Fibroblast of pulmonary artery (primary cell): Measurements from ENCODE around the gene LOXL1.
A peak's percentile ranks its signal among the peaks of the same experiment; 100 is the strongest.
"Not testable (repeated sequence)": the region's sequence is repeated elsewhere in the genome, so short reads cannot be mapped to it uniquely, and the experiment has no call there.

ENCODE experiments used
- DNase-seq: peaks from one replicate; pipeline ENCODE4 v3.0.0-alpha.2; 2010; ENCODE audit warnings: low read depth
- H3K4me3 ChIP-seq: replicated peaks from 2 replicates; pipeline ENCODE4 v1.5.1; 2011; ENCODE audit warnings: low read depth, mild to moderate bottlenecking, control low read depth, low read length, moderate library complexity
- TF ChIP-seq, protein P1 (sequence below): IDR thresholded peaks from 2 replicates; pipeline ENCODE4 v1.5.1; 2011; ENCODE audit warnings: mild to moderate bottlenecking, control low read depth, low read length, inconsistent platforms; ENCODE audit errors: missing control alignments

Gene LOXL1

DNA sequence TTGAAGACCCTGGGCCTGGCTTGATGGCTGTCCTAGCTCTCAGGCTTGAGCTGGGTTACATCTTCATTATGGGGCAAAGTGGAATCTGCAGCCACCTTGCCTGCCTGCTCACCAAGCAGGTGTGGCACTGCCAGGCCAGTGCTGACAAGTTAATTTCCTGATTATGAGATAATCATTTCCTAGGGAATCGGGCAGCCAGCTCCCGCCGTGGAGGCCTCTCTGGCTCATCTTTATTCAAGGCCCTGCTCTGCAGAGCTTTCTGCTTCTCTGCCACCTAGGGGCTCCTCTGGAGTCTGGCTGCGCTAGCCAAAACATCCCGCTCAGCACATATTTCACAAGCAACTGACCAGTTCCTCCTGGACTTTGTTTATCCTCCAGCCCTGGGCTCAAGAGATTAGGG lies 9.9 kb downstream of the LOXL1 start:
- TF ChIP-seq, protein P1, sequence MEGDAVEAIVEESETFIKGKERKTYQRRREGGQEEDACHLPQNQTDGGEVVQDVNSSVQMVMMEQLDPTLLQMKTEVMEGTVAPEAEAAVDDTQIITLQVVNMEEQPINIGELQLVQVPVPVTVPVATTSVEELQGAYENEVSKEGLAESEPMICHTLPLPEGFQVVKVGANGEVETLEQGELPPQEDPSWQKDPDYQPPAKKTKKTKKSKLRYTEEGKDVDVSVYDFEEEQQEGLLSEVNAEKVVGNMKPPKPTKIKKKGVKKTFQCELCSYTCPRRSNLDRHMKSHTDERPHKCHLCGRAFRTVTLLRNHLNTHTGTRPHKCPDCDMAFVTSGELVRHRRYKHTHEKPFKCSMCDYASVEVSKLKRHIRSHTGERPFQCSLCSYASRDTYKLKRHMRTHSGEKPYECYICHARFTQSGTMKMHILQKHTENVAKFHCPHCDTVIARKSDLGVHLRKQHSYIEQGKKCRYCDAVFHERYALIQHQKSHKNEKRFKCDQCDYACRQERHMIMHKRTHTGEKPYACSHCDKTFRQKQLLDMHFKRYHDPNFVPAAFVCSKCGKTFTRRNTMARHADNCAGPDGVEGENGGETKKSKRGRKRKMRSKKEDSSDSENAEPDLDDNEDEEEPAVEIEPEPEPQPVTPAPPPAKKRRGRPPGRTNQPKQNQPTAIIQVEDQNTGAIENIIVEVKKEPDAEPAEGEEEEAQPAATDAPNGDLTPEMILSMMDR: peak; percentile 49
- peak; percentile 69 for DNase-seq
- H3K4me3 ChIP-seq: no peak overlapping the region

GRCh38 chr15:73936588-73937290 lies 10.5 kb downstream of the LOXL1 start:
- H3K4me3 ChIP-seq: no peak overlapping the region
- DNase-seq: no peak
- TF ChIP-seq, protein P1: no peak

DNA sequence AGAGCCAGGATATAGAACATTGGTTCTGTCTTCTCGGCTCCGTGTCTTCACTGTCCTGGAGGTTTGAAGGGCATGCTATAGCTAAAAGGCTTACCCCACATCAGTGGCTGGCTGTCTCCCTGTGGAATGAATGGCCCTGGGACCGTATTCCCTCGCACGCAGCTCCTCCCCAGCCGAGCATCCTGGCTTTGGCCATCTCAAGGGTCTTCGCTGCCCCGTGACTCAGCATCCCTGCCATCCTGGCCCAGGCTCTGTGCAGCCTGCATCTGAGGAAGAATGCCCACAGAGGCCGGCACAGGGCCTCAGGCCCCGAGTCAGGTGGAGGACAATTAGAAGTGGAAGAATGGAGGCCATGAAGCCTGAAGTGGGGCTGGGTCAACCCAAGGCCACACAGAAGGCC lies 11.0 kb downstream of the LOXL1 start:
- no peak for DNase-seq
- no peak overlapping the region for H3K4me3 ChIP-seq
- TF ChIP-seq, protein P1: no peak

- no peak overlapping the region for H3K4me3 ChIP-seq
- TF ChIP-seq, protein P1: no peak
- DNase-seq: no peak
Observed at GRCh38 chr15:73937726-73938125, 11.5 kb downstream of the LOXL1 start.

- not testable (repeated sequence) for DNase-seq
Observed at GRCh38 chr15:73938516-73938915, 12.3 kb downstream of the LOXL1 start.

GRCh38 chr15:73939138-73939537 lies 12.9 kb downstream of the LOXL1 start:
- H3K4me3 ChIP-seq: no peak overlapping the region
- TF ChIP-seq, protein P1: no peak
- DNase-seq: no peak

More at GRCh38 chr15:73938516-73938915, 12.3 kb downstream of the LOXL1 start:
- H3K4me3 ChIP-seq: not testable (repeated sequence)

GRCh38 chr15:73940061-73940981 lies 14.1 kb downstream of the LOXL1 start:
- no peak overlapping the region for H3K4me3 ChIP-seq
- TF ChIP-seq, protein P1: no peak
- no peak for DNase-seq
